CMK (cell line): ENCODE data around the gene CH25H.

ENCODE experiments used
- DNase-seq: peaks from one replicate; pipeline ENCODE4 v3.0.0-alpha.2; 2010; ENCODE audit warnings: low read depth

The CH25H gene

DNA sequence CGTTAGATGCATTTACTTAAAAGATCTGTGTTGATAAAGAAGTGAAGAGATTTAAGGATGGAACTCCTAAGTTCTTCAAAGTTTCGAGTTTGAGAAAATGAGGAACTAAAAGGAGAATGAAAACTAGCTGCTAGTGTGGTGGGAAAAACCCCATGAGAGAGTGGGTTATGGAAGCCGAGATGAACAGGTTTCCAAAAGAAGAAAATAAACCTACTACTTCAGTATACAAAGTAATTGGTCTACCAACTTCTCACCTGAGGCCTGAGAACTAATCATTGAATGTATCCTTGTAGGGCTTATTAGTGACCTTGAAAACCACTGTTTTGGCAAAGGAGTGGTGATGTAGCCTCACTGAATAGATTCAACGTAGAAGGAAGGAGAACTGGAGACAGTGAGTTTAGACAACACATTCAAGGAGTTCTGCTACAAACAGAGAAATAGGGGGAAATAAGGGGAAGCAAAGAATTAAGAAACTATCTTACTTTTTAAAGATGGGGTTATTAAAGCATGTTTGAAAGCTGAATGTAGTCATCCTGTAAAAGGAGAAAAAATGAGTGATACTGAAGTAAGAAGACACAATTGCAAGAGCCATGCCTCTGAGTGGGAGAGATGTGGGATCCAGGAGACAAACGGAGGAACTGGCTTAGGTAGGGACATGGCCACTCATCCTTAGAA is 50.8 kb downstream of the CH25H start:
- DNase-seq: no peak
